Upper lobe of left lung (tissue), 4 donors: ENCODE measurements around the gene ATP9B.

Experiments used
- CTCF ChIP-seq, 6 experiments: fragments of 450-650 bp in 4 of 6; fragments of 200-600 bp in 2 of 6; sonication (generic) in 2 of 6; IDR thresholded peaks; one replicate each; pipeline ENCODE4 v1.5.1; 2016 to 2019; ENCODE audit warnings: antibody characterized with exemption in 6 of 6
- EP300 ChIP-seq, 4 donors: sonication (generic); formaldehyde crosslinking; IDR thresholded peaks; one replicate each; pipeline ENCODE4 v1.5.1; 2017; ENCODE audit warnings: antibody characterized with exemption in 4 of 4, control low read depth in 2 of 4
- POLR2A ChIP-seq, 4 donors: fragments of 450-650 bp; IDR thresholded peaks; one replicate each; pipeline ENCODE4 v1.5.1; 2016 to 2017; ENCODE audit warnings: antibody characterized with exemption in 4 of 4, mild to moderate bottlenecking in 2 of 4
- POLR2AphosphoS5 ChIP-seq, 2 donors: sonication (generic); formaldehyde crosslinking; IDR thresholded peaks; one replicate each; pipeline ENCODE4 v1.5.1; 2017; ENCODE audit warnings: antibody characterized with exemption in 2 of 2

- no peak for TF ChIP-seq CTCF (IDR thresholded peaks at IDR 0.05)
- TF ChIP-seq POLR2A (IDR thresholded peaks at IDR 0.05) = no peak
- no peak for TF ChIP-seq EP300 (IDR thresholded peaks at IDR 0.05)
- TF ChIP-seq POLR2AphosphoS5 (IDR thresholded peaks at IDR 0.05) = no peak
These were observed 113.0 kb downstream of the ATP9B start for GRCh38 chr18:79182047-79182713.
